Stimulated activated CD8-positive, alpha-beta memory T cell treated with anti-CD3 and anti-CD28 coated beads, Interleukin-4, amount 100 ng/mL, for 1 hour (primary cell): ENCODE measurements around the gene INTS3.
"Not testable (repeated sequence)": the region's sequence is repeated elsewhere in the genome, so short reads cannot be mapped to it uniquely, and the experiment has no call there.

Experiments
- DNase-seq, 2 donors: peaks; one replicate each; pipeline ENCODE4 v3.0.0-alpha.2; 2020; ENCODE audit warnings: low read depth in 2 of 2, low spot score in 1 of 2

The INTS3 gene

GRCh38 chr1:153698923-153699714 is 28.7 kb upstream of the INTS3 start:
- DNase-seq = no peak

- no peak for DNase-seq
Observed at GRCh38 chr1:153699768-153700167, 28.1 kb upstream of the INTS3 start.

- no peak for DNase-seq
Observed at GRCh38 chr1:153705484-153705883, 22.4 kb upstream of the INTS3 start.

GRCh38 chr1:153711026-153711425 is 16.8 kb upstream of the INTS3 start:
- DNase-seq = no peak

GRCh38 chr1:153716211-153716610 is 11.6 kb upstream of the INTS3 start:
- DNase-seq = not testable (repeated sequence)

- DNase-seq = no peak
Observed at GRCh38 chr1:153717330-153717729, 10.5 kb upstream of the INTS3 start.

- DNase-seq = no peak
Observed at GRCh38 chr1:153723687-153724086, 4.2 kb upstream of the INTS3 start.

GRCh38 chr1:153724634-153725033 is 3.2 kb upstream of the INTS3 start:
- not testable (repeated sequence) for DNase-seq

- peak; percentile 4 to 9 for DNase-seq
Observed at GRCh38 chr1:153728305-153729066, 636 bp downstream of the INTS3 start.

- DNase-seq = no peak
Observed at GRCh38 chr1:153730468-153730988, 2.7 kb downstream of the INTS3 start.

GRCh38 chr1:153733970-153734369 is 6.1 kb downstream of the INTS3 start:
- no peak for DNase-seq

- no peak for DNase-seq
Observed at GRCh38 chr1:153734396-153735089, 6.7 kb downstream of the INTS3 start.

- DNase-seq = no peak
Observed at GRCh38 chr1:153735090-153735420, 7.2 kb downstream of the INTS3 start.

- no peak for DNase-seq
Observed at GRCh38 chr1:153741986-153742385, 14.1 kb downstream of the INTS3 start.

- DNase-seq = no peak
Observed at GRCh38 chr1:153742411-153743142, 14.7 kb downstream of the INTS3 start.

GRCh38 chr1:153745417-153745816 is 17.6 kb downstream of the INTS3 start:
- no peak for DNase-seq

GRCh38 chr1:153746174-153746573 is 18.3 kb downstream of the INTS3 start:
- DNase-seq = no peak

GRCh38 chr1:153748903-153749302 is 21.1 kb downstream of the INTS3 start:
- no peak for DNase-seq

- DNase-seq = peak; percentile 55 to 66
Observed at GRCh38 chr1:153749408-153750005, 21.7 kb downstream of the INTS3 start.
